Tibial nerve (tissue), 4 donors: ENCODE results near the gene NIPAL4.

ENCODE experiments used
- CTCF ChIP-seq, 5 experiments: fragments of 200-600 bp in 3 of 5; fragments of 450-650 bp in 2 of 5; sonication (generic) in 3 of 5; IDR thresholded peaks; one replicate each; pipeline ENCODE4 v1.5.1; 2016 to 2019; ENCODE audit warnings: antibody characterized with exemption in 5 of 5, mild to moderate bottlenecking in 3 of 5, moderate library complexity in 2 of 5
- EP300 ChIP-seq, 2 donors: sonication (generic); formaldehyde crosslinking; IDR thresholded peaks; one replicate each; pipeline ENCODE4 v1.6.1; 2017; ENCODE audit warnings: antibody characterized with exemption in 2 of 2, mild to moderate bottlenecking in 1 of 2

- TF ChIP-seq EP300 (IDR thresholded peaks at IDR 0.05) (no peak), CTCF (IDR thresholded peaks at IDR 0.05) (no peak)
Observed at GRCh38 chr5:157504053-157504452, 44.0 kb downstream of the NIPAL4 start.
